MM.1S (cell line): ENCODE results near the gene CGA.

Source experiments
- EZH2 ChIP-seq: fragments of 300-600 bp; sonication (generic); optimal IDR thresholded peaks from 2 replicates; pipeline ENCODE3; 2017; ENCODE audit warnings: low read depth, mild to moderate bottlenecking, antibody characterized with exemption, low read length, mixed read lengths
- EZH2phosphoT487 ChIP-seq: fragments of 300-600 bp; sonication (generic); IDR thresholded peaks from 2 replicates; pipeline ENCODE4 v1.6.1; 2018; ENCODE audit warnings: antibody characterized with exemption, low read length
- TF ChIP-seq, protein P1 (sequence below): fragments of 300-600 bp; sonication (generic); IDR thresholded peaks from 2 replicates; pipeline ENCODE4 v1.5.1; 2016; ENCODE audit warnings: antibody characterized with exemption, low read length, mixed read lengths

GRCh38 chr6:87136963-87137362 is 42.1 kb upstream of the CGA start:
- TF ChIP-seq, protein P1, sequence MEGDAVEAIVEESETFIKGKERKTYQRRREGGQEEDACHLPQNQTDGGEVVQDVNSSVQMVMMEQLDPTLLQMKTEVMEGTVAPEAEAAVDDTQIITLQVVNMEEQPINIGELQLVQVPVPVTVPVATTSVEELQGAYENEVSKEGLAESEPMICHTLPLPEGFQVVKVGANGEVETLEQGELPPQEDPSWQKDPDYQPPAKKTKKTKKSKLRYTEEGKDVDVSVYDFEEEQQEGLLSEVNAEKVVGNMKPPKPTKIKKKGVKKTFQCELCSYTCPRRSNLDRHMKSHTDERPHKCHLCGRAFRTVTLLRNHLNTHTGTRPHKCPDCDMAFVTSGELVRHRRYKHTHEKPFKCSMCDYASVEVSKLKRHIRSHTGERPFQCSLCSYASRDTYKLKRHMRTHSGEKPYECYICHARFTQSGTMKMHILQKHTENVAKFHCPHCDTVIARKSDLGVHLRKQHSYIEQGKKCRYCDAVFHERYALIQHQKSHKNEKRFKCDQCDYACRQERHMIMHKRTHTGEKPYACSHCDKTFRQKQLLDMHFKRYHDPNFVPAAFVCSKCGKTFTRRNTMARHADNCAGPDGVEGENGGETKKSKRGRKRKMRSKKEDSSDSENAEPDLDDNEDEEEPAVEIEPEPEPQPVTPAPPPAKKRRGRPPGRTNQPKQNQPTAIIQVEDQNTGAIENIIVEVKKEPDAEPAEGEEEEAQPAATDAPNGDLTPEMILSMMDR: no peak
- no peak for TF ChIP-seq EZH2phosphoT487
- no peak for TF ChIP-seq EZH2
